ENCODE data around the gene SOX18. TPM values are rescaled to one million over a fixed set of nuclear protein-coding genes. Genes with fewer than 3 reads are reported as not detected.

The SOX18 gene
- polyA plus RNA-seq, 3 donors: not detected

- intact Hi-C loops (cut with micrococcal nuclease): no loop called here
- peak overlapping the region in 1 of 2 donors; percentile 46 for H3K4me3 Mint-ChIP-seq
- peaks cover 17 to 61% of the 10 kb centered on the region in 2 donors for H3K27me3 ChIP-seq (ENCODE audit: control insufficient read depth in 2 of 2, insufficient read depth in 2 of 2, low read length in 2 of 2)
- 12% methylated on average over 10 of the region's 16 CpGs for WGBS (ENCODE audit: insufficient coverage)
- peaks cover 61 to 85% (median 64%) of the 10 kb centered on the region in 3 donors for H3K27me3 Mint-ChIP-seq (ENCODE audit: low read depth in 3 of 3)
- peaks cover 0 to 3% of the 10 kb centered on the region in 2 donors for H3K36me3 Mint-ChIP-seq
- H3K4me1 Mint-ChIP-seq: peaks cover 11% of the 10 kb centered on the region
- H3K9ac ChIP-seq (ENCODE audit: insufficient read depth, low read length, poor library complexity, severe bottlenecking): no peak overlapping the region
- no peaks in the 10 kb centered on the region for H4K20me1 ChIP-seq (ENCODE audit: insufficient read depth, low read length)
- no peak overlapping the region for H3K27ac ChIP-seq (ENCODE audit: low read depth in 1 of 2, low read length in 2 of 2)
- peaks cover 0 to 7% (median 1%) of the 10 kb centered on the region in 7 donors for H3K9me3 Mint-ChIP-seq
- TF ChIP-seq CTCF (IDR thresholded peaks at IDR 0.05): no peak
- H3K27ac Mint-ChIP-seq: no peak overlapping the region
- H3K36me3 ChIP-seq (replicated peaks in 1 of 2; ENCODE audit: control insufficient read depth in 1 of 2, insufficient read depth in 2 of 2, low read length in 2 of 2): no peaks in the 10 kb centered on the region
- no peaks in the 10 kb centered on the region for H3K79me2 ChIP-seq (ENCODE audit: insufficient read depth, low read length)
- peak overlapping the region; percentile 7 for H3K4me2 ChIP-seq (replicated peaks; ENCODE audit: extremely low read depth, low read length, poor library complexity, severe bottlenecking)
- peaks cover 0 to 14% of the 10 kb centered on the region in 2 donors for H3K9me3 ChIP-seq (replicated peaks in 1 of 2; ENCODE audit: control insufficient read depth in 1 of 2, insufficient read depth in 1 of 2, low read length in 2 of 2)
- H3K4me3 ChIP-seq (replicated peaks in 1 of 3; ENCODE audit: low read depth in 2 of 3, low read length in 3 of 3): no peak overlapping the region
- H2AFZ ChIP-seq (ENCODE audit: insufficient read depth, low read depth, low read length, poor library complexity, severe bottlenecking): no peak overlapping the region
- H3K4me1 ChIP-seq (ENCODE audit: control insufficient read depth in 1 of 2, insufficient read depth in 2 of 2, low read length in 2 of 2): peaks cover 10 to 13% of the 10 kb centered on the region in 2 donors
- DNase-seq: no peak
Measured at GRCh38 chr20:64049878-64050260, 430 bp upstream of the SOX18 start.

- Mint-ChIP-seq H3K4me1 (peaks cover 3% of the 10 kb centered on the region), H3K9me3 (peaks cover 0 to 9% (median 1%) of the 10 kb centered on the region in 7 donors), H3K36me3 (peaks cover 0 to 3% of the 10 kb centered on the region in 2 donors), H3K27me3 (ENCODE audit: low read depth in 3 of 3) (peaks cover 59 to 81% (median 69%) of the 10 kb centered on the region in 3 donors), H3K27ac (no peak overlapping the region), H3K4me3 (peak overlapping the region in 1 of 2 donors; percentile 51)
- intact Hi-C loops (cut with micrococcal nuclease): no loop called here
- Histone ChIP-seq H4K20me1 (ENCODE audit: insufficient read depth, low read length) (no peaks in the 10 kb centered on the region), H3K9ac (ENCODE audit: insufficient read depth, low read length, poor library complexity, severe bottlenecking) (no peak overlapping the region), H3K4me3 (replicated peaks in 1 of 3; ENCODE audit: low read depth in 2 of 3, low read length in 3 of 3) (no peak overlapping the region), H2AFZ (ENCODE audit: insufficient read depth, low read depth, low read length, poor library complexity, severe bottlenecking) (no peak overlapping the region), H3K79me2 (ENCODE audit: insufficient read depth, low read length) (no peaks in the 10 kb centered on the region), H3K4me2 (replicated peaks; ENCODE audit: extremely low read depth, low read length, poor library complexity, severe bottlenecking) (no peak overlapping the region), H3K27me3 (ENCODE audit: control insufficient read depth in 2 of 2, insufficient read depth in 2 of 2, low read length in 2 of 2) (peaks cover 17 to 57% of the 10 kb centered on the region in 2 donors), H3K4me1 (ENCODE audit: control insufficient read depth in 1 of 2, insufficient read depth in 2 of 2, low read length in 2 of 2) (peaks cover 0 to 7% of the 10 kb centered on the region in 2 donors), H3K36me3 (replicated peaks in 1 of 2; ENCODE audit: control insufficient read depth in 1 of 2, insufficient read depth in 2 of 2, low read length in 2 of 2) (no peaks in the 10 kb centered on the region), H3K27ac (ENCODE audit: low read depth in 1 of 2, low read length in 2 of 2) (no peak overlapping the region), H3K9me3 (replicated peaks in 1 of 2; ENCODE audit: control insufficient read depth in 1 of 2, insufficient read depth in 1 of 2, low read length in 2 of 2) (peaks cover 0 to 14% of the 10 kb centered on the region in 2 donors)
- DNase-seq: no peak
- no peak for TF ChIP-seq CTCF (IDR thresholded peaks at IDR 0.05)
- 33% methylated on average over 77 of the region's 101 CpGs for WGBS (ENCODE audit: insufficient coverage)
Measured at GRCh38 chr20:64048402-64049044, 916 bp downstream of the SOX18 start.

Data from CD14-positive monocyte (primary cell).